Ovary (tissue), 9 donors: ENCODE results near the gene NANS. TPM values are rescaled to one million over a fixed set of nuclear protein-coding genes. Genes with fewer than 3 reads are reported as not detected.

Experiments
- DNase-seq, 5 donors: peaks; one replicate each; pipeline ENCODE4 v3.0.0-alpha.2; 2019 to 2020
- H3K27ac ChIP-seq, 2 donors: fragments of 200-600 bp; one replicate each; pipeline versions ENCODE4 v1.5.1 to v1.8.0; 2019 to 2022
- H3K27me3 ChIP-seq: fragments of 200-600 bp; one replicate; pipeline ENCODE4 v1.8.0; 2022
- H3K36me3 ChIP-seq: fragments of 200-600 bp; sonication (generic); one replicate; pipeline ENCODE4 v1.5.1; 2019
- H3K4me1 ChIP-seq: one replicate; pipeline ENCODE4 v1.8.1; 2013; ENCODE audit warnings: mild to moderate bottlenecking, moderate library complexity; ENCODE audit not compliant: insufficient read depth
- H3K4me3 ChIP-seq: fragments of 200-600 bp; sonication (generic); one replicate; pipeline ENCODE4 v1.5.1; 2017
- H3K9me3 ChIP-seq, 2 donors: fragments of 200-600 bp in 1 of 2; sonication (generic) in 1 of 2; one replicate each; pipeline versions ENCODE4 v1.5.1 to v1.8.1; 2013 to 2019; ENCODE audit warnings: mild to moderate bottlenecking in 1 of 2, moderate library complexity in 1 of 2
- CTCF ChIP-seq, 3 donors: fragments of 450-650 bp in 2 of 3; fragments of 200-600 bp in 1 of 3; IDR thresholded peaks; one replicate each; pipeline versions ENCODE4 v1.5.1 to v1.8.0; 2016 to 2022; ENCODE audit warnings: antibody characterized with exemption in 3 of 3, mild to moderate bottlenecking in 1 of 3
- EP300 ChIP-seq: sonication (generic); formaldehyde crosslinking; IDR thresholded peaks from one replicate; pipeline ENCODE4 v1.6.1; 2017; ENCODE audit warnings: antibody characterized with exemption
- POLR2A ChIP-seq: fragments of 450-650 bp; IDR thresholded peaks from one replicate; pipeline ENCODE4 v1.6.1; 2017; ENCODE audit warnings: antibody characterized with exemption, mild to moderate bottlenecking, moderate library complexity
- WGBS, 3 donors: extraction: QIAGEN DNeasy Blood & Tissue Kit in 1 of 3; methylation state at CpG; one replicate each; pipeline versions ENCODE4 v1.1.5 to v1.1.7; 2013 to 2017; 5-methylcytosine and 5-hydroxymethylcytosine counted together
- intact Hi-C, 4 donors: fragments of 100-400 bp; cut with DNase I; formaldehyde crosslinking; loops; one replicate each; pipeline versions ENCODE4 v1.11.0 to v1.15.1; 2022 to 2023
- polyA plus RNA-seq, 2 donors: library from polyadenylated mRNA; stranded (reverse); fragments of 200-250 nt in 1 of 2; fragments of 350-450 nt in 1 of 2; fragmentation: Illumina TruSeq in 1 of 2; extraction: RNeasy Lipid Tissue Mini Kit (QIAGEN cat#74804) in 1 of 2; gene quantifications; one replicate each; pipeline ENCODE4 v1.2.3, GENCODE V29; 2013 to 2014
- total RNA-seq, 7 donors: library from RNA; depleted of rRNA in 2 of 7; stranded (reverse); fragments of >200 nt in 2 of 7; fragmentation: NEBNext Ultra II Directional in 3 of 7; extraction: Animal tissue kit (Norgen Biotek cat#: 25700) in 3 of 7; gene quantifications; one replicate each; pipeline versions ENCODE4 v1.1.0 to v1.2.4, GENCODE V29; 2016 to 2023
- donor health status: DM: no; HTN: no; CAD: no; lungs with moderate emphysema.
- donor health status: DM: no; HTN: no; CAD: no.
- donor health status: Bipolar disorder and iron deficiency.
- donor health status: DM: yes; HTN: yes; CAD: no.
- donor health status: DM: no; HTN: no; CAD: no.
- donor health status: DM: yes; HTN: yes; CAD: no.

NANS gene
- total and polyA plus RNA-seq, 9 donors = 24.1 to 43.8 (median 33.8) TPM

GRCh38 chr9:98034593-98035546 is 21.7 kb upstream of the NANS start:
- Histone ChIP-seq H3K36me3 (no peaks in the 10 kb centered on the region), H3K4me1 (no peaks in the 10 kb centered on the region), H3K27ac (no peak overlapping the region), H3K9me3 (no peaks in the 10 kb centered on the region), H3K27me3 (no peaks in the 10 kb centered on the region), H3K4me3 (no peak overlapping the region)
- intact Hi-C loops = loop anchor here in 3 of 4 donors (5.0 to 10.0 kb wide), 4 partner anchors 60 to 1302 kb away; partner anchors contain the start of gene TRMO (in 3 of the 3)
- WGBS, 3 donors = 38 to 39% (median 38%) methylated on average over 20 of the region's 20 CpGs
- no peak for TF ChIP-seq POLR2A
- TF ChIP-seq CTCF (IDR thresholded peaks at IDR 0.05) = peak; percentile 60 to 69 (median 64)
- DNase-seq = peak; percentile 77 to 90 (median 81)

GRCh38 chr9:98037357-98037756 is 19.2 kb upstream of the NANS start:
- intact Hi-C loops = loop anchor here in 3 of 4 donors (5.0 to 10.0 kb wide), 4 partner anchors 63 to 1300 kb away; partner anchors contain the start of gene TRMO (in 3 of the 3)
- no peaks in the 10 kb centered on the region for H3K9me3 ChIP-seq

GRCh38 chr9:98038958-98039357 is 17.6 kb upstream of the NANS start:
- no peak overlapping the region for H3K4me3 ChIP-seq
- H3K9me3 ChIP-seq = no peaks in the 10 kb centered on the region
- no peaks in the 10 kb centered on the region for H3K4me1 ChIP-seq
- TF ChIP-seq CTCF (IDR thresholded peaks at IDR 0.05) = no peak
- TF ChIP-seq EP300 = no peak
- no peak for TF ChIP-seq POLR2A
- WGBS, 3 donors = 59 to 71% (median 65%) methylated on average over 8 of the region's 8 CpGs
- H3K27me3 ChIP-seq = no peaks in the 10 kb centered on the region
- intact Hi-C loops = loop anchor here in 3 of 4 donors (1.0 to 10.0 kb wide), 5 partner anchors 18 to 1298 kb away; partner anchors contain the start of gene TRMO (in 3 of the 3)
- no peak for DNase-seq
- H3K27ac ChIP-seq = no peak overlapping the region
- no peaks in the 10 kb centered on the region for H3K36me3 ChIP-seq

More at GRCh38 chr9:98037357-98037756, 19.2 kb upstream of the NANS start:
- H3K27me3 ChIP-seq = no peaks in the 10 kb centered on the region
- TF ChIP-seq EP300 (no peak), POLR2A (no peak), CTCF (IDR thresholded peaks at IDR 0.05) (no peak)
- H3K36me3 ChIP-seq = no peaks in the 10 kb centered on the region
- no peaks in the 10 kb centered on the region for H3K4me1 ChIP-seq
- H3K4me3 ChIP-seq = no peak overlapping the region
- H3K27ac ChIP-seq = no peak overlapping the region
- DNase-seq = no peak

GRCh38 chr9:98039607-98040017 is 16.9 kb upstream of the NANS start:
- Histone ChIP-seq H3K4me1 (no peaks in the 10 kb centered on the region), H3K9me3 (no peaks in the 10 kb centered on the region), H3K36me3 (no peaks in the 10 kb centered on the region), H3K27ac (no peak overlapping the region), H3K27me3 (no peaks in the 10 kb centered on the region), H3K4me3 (no peak overlapping the region)
- intact Hi-C loops = loop anchor here in 3 of 4 donors (5.0 to 10.0 kb wide), 4 partner anchors 65 to 1298 kb away; partner anchors contain the start of gene TRMO (in 3 of the 3)
- no peak for DNase-seq
- TF ChIP-seq CTCF (IDR thresholded peaks at IDR 0.05) (no peak), POLR2A (no peak), EP300 (no peak)
- 52 to 66% (median 58%) methylated on average over 10 of the region's 10 CpGs for WGBS, 3 donors
